ENCODE data around the gene CLN6. TPM values are rescaled to one million over a fixed set of nuclear protein-coding genes. Genes with fewer than 3 reads are reported as not detected.
A peak's percentile ranks its signal among the peaks of the same experiment; 100 is the strongest.

CLN6 gene
- total RNA-seq, 4 donors from 2014 or later, result 13.2 to 30.8 (median 24.4) TPM

GRCh38 chr15:68191555-68191954, 38.0 kb downstream of the CLN6 start:
- intact Hi-C loops (cut with DNase I), result no loop called here
- Histone ChIP-seq H3K27me3 (no peaks in the 10 kb centered on the region), H3K36me3 (peaks cover 0 to 77% (median 10%) of the 10 kb centered on the region in 3 donors), H3K4me1 (peaks cover 0 to 23% (median 17%) of the 10 kb centered on the region in 3 donors), H3K9me3 (no peaks in the 10 kb centered on the region), H3K27ac (no peak overlapping the region), H3K4me3 (no peak overlapping the region)
- TF ChIP-seq CTCF (IDR thresholded peaks at IDR 0.05) (no peak), POLR2A (IDR thresholded peaks at IDR 0.05) (no peak)
- 52 to 74% methylated on average over 3 of the region's 3 CpGs for WGBS, 2 donors
- DNase-seq, result no peak

- H3K27ac ChIP-seq, result no peak overlapping the region
- TF ChIP-seq POLR2A (IDR thresholded peaks at IDR 0.05), result no peak
- no peaks in the 10 kb centered on the region for H3K27me3 ChIP-seq
- H3K36me3 ChIP-seq, result peaks cover 0 to 79% (median 10%) of the 10 kb centered on the region in 3 donors
- DNase-seq, result no peak
- no peaks in the 10 kb centered on the region for H3K9me3 ChIP-seq
- H3K4me3 ChIP-seq, result no peak overlapping the region
- WGBS, 2 donors, result 88 to 91% methylated on average over 4 of the region's 4 CpGs
- intact Hi-C loops (cut with DNase I), result no loop called here
- peaks cover 0 to 30% (median 18%) of the 10 kb centered on the region in 3 donors for H3K4me1 ChIP-seq
Observed at GRCh38 chr15:68190048-68190447, 39.5 kb downstream of the CLN6 start.

GRCh38 chr15:68188647-68189046, 40.9 kb downstream of the CLN6 start:
- H3K4me1 ChIP-seq, result peaks cover 0 to 30% (median 18%) of the 10 kb centered on the region in 3 donors
- WGBS, 2 donors, result 80 to 86% methylated on average over 2 of the region's 2 CpGs

GRCh38 chr15:68187559-68187958, 42.0 kb downstream of the CLN6 start:
- no peak for DNase-seq
- Histone ChIP-seq H3K9me3 (no peaks in the 10 kb centered on the region), H3K27ac (peak overlapping the region; percentile 28 to 81 (median 78)), H3K27me3 (no peaks in the 10 kb centered on the region), H3K36me3 (peaks cover 0 to 85% (median 0%) of the 10 kb centered on the region in 3 donors), H3K4me1 (peaks cover 0 to 30% (median 18%) of the 10 kb centered on the region in 3 donors), H3K4me3 (peak overlapping the region in 2 of 4 donors; percentile 22 to 32)
- WGBS, 2 donors, result 23 to 37% methylated on average over 9 of the region's 9 CpGs
- TF ChIP-seq CTCF (IDR thresholded peaks at IDR 0.05) (no peak), POLR2A (IDR thresholded peaks at IDR 0.05) (no peak)
- intact Hi-C loops (cut with DNase I), result no loop called here

More at GRCh38 chr15:68188647-68189046, 40.9 kb downstream of the CLN6 start:
- no peaks in the 10 kb centered on the region for H3K27me3 ChIP-seq
- H3K36me3 ChIP-seq, result peaks cover 0 to 85% (median 9%) of the 10 kb centered on the region in 3 donors
- no peak for TF ChIP-seq POLR2A (IDR thresholded peaks at IDR 0.05)
- no peak for TF ChIP-seq CTCF (IDR thresholded peaks at IDR 0.05)
- no peak for DNase-seq
- no peak overlapping the region for H3K4me3 ChIP-seq
- intact Hi-C loops (cut with DNase I), result no loop called here
- no peaks in the 10 kb centered on the region for H3K9me3 ChIP-seq
- H3K27ac ChIP-seq, result peak overlapping the region in 3 of 4 donors; percentile 59 to 81 (median 78)

- no peaks in the 10 kb centered on the region for H3K9me3 ChIP-seq
- DNase-seq, result no peak
- TF ChIP-seq CTCF (IDR thresholded peaks at IDR 0.05) (no peak), POLR2A (IDR thresholded peaks at IDR 0.05) (no peak)
- H3K27ac ChIP-seq, result peak overlapping the region; percentile 10 to 81 (median 47)
- intact Hi-C loops (cut with DNase I), result no loop called here
- peaks cover 0 to 30% (median 18%) of the 10 kb centered on the region in 3 donors for H3K4me1 ChIP-seq
- H3K36me3 ChIP-seq, result peaks cover 0 to 85% (median 0%) of the 10 kb centered on the region in 3 donors
- no peak overlapping the region for H3K4me3 ChIP-seq
- WGBS, 2 donors, result 50 to 63% methylated on average over 5 of the region's 5 CpGs
- H3K27me3 ChIP-seq, result no peaks in the 10 kb centered on the region
Observed at GRCh38 chr15:68186671-68187397, 42.7 kb downstream of the CLN6 start.

Measured in esophagus squamous epithelium (tissue), 5 donors.